Measurements from ENCODE around the gene TTC7B.
A peak's percentile ranks its signal among the peaks of the same experiment; 100 is the strongest.
"Not testable (repeated sequence)": the region's sequence is repeated elsewhere in the genome, so short reads cannot be mapped to it uniquely, and the experiment has no call there.

Gene TTC7B

DNA sequence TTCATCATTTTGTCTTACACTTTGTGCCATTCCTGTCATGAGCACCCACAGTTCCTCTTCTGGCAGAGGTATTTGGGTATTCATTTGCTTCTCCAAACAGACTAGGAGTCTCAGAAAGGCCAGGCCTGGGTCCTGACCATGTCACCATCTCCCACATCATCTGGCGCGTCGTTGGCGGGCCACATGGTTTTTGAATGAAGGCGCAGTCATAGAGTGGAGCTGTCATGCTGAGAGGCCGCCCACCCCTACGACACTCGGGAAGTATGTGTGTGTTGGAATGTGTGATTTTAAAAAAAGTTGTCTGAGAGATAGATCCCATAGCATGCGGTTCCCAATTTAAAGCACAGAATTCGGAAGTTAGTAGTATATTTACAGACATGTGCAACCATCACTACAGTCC lies 15.6 kb upstream of the TTC7B start:
- POLR2A ChIA-PET (ENCODE audit: low non-redundant PET): no interaction called here
- CTCF ChIA-PET: interaction anchor here (0.6 kb wide), 1 partner anchor 34 kb away, joined by 3 read pairs; no protein-coding TSS in a partner anchor

DNA sequence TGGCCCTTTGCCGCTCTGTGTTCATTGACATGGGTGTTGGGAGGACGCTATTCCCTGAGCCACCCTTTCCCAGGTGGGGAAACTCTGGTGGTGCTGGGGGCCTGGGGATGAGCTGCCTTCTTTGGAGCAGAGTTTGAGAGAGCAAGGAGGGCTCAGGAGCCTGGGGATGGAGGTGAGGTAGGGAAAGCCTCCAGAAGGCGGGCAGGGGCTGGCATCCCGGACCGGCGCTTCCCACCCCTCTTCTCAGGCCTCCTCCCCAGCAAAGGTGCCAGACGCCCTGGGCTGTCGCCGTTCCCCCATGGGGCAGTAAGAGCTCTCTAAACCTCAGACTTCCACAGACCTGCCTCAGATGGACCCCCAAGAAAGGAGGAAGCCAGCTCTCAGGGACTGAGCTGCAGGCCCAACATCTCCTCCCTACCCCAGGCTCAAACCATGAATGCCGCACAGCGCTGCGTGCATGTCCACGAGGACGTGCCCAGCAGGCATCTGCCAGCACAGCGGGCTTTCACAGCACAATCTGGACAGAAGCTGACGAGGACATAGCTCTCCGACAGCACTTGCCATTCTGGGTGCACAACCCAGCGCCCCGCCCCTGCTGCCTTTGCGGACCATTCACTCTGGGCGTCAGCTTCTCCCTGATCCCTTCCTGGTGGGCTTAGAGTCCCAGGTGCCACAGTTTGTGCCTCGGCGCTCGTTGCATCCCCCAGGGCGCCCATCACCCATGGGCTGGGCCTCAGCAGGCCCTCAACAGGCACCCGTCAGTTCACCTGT lies 14.9 kb upstream of the TTC7B start:
- POLR2A ChIA-PET (ENCODE audit: low non-redundant PET): no interaction called here
- no peak overlapping the region for H3K27ac ChIP-seq
- no peak for DNase-seq (ENCODE audit: low spot score)
- CTCF ChIA-PET: interaction anchor here (0.6 kb wide), 1 partner anchor 35 kb away, joined by 3 read pairs; no protein-coding TSS in a partner anchor
- TF ChIP-seq, protein P1, sequence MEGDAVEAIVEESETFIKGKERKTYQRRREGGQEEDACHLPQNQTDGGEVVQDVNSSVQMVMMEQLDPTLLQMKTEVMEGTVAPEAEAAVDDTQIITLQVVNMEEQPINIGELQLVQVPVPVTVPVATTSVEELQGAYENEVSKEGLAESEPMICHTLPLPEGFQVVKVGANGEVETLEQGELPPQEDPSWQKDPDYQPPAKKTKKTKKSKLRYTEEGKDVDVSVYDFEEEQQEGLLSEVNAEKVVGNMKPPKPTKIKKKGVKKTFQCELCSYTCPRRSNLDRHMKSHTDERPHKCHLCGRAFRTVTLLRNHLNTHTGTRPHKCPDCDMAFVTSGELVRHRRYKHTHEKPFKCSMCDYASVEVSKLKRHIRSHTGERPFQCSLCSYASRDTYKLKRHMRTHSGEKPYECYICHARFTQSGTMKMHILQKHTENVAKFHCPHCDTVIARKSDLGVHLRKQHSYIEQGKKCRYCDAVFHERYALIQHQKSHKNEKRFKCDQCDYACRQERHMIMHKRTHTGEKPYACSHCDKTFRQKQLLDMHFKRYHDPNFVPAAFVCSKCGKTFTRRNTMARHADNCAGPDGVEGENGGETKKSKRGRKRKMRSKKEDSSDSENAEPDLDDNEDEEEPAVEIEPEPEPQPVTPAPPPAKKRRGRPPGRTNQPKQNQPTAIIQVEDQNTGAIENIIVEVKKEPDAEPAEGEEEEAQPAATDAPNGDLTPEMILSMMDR (conservative IDR thresholded peaks at IDR 0.05; ENCODE audit: low read depth): no peak

More for the DNA sequence above, 15.6 kb upstream of the TTC7B start:
- TF ChIP-seq, protein P1 (conservative IDR thresholded peaks at IDR 0.05; ENCODE audit: low read depth): no peak
- H3K27ac ChIP-seq: no peak overlapping the region
- no peak for DNase-seq (ENCODE audit: low spot score)

DNA sequence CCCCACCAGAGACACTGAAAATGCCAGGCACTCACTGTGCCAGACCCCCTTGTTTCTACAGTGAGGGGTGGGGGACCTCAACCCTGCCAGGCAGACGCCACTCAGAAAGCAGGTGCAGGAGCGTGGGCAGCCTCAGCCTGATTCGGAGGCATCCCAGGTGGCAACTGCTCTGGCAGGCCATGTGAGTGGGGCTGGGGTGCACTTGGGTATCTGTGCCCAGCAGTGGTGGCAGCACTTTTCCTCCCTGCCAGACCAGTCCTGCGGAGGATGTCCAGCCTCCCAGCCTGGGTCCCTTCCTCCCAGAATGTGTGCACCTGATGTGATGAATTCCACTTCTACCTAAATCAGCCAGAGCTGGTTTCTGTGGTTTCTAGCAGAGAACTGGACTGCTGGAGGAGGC lies 13.4 kb upstream of the TTC7B start:
- CTCF ChIA-PET: no interaction called here
- DNase-seq (ENCODE audit: low spot score): no peak
- POLR2A ChIA-PET (ENCODE audit: low non-redundant PET): no interaction called here
- TF ChIP-seq, protein P1 (conservative IDR thresholded peaks at IDR 0.05; ENCODE audit: low read depth): no peak
- no peak overlapping the region for H3K27ac ChIP-seq

DNA sequence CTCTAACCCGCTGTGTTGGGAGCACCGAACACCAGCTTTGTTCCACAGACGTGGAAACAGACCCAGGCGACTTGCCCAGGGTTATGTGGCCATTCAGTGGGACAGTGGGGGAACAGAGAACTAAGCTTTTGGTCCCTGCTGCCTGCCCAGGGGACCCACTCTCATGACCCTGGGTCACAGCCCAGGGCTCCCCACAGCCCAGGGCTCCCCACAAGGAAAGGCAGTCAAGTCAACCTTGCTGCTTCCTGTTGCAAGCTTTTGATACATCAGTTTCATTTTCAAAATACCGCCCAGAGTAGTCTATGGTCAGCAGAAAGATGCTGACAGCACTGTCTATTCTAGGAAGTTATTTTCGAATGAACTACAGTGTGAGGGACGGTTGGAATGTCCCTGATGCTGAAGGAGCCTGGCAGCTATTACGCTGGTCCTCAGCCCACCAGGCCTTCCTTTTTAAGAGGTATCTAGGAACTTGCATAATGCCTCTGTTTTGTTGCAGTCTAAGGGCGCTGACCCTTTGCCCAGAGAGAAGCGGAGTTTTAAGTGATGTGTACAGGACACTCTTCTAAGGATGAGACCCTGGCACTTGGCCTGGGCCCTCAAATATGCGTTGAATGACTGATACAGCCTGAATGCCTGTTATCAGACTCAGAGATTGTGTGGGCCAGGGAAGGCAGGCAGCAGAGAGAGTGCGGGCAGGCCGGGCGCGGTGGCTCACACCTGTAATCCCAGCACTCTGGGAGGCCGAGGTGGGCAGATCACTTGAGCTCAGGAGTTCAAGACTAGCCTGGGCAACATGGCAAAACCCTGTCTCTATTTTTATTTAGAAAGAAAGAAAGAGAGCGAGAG lies 12.6 kb upstream of the TTC7B start:
- ChIA-PET POLR2A (ENCODE audit: low non-redundant PET) (interaction anchor here (0.7 kb wide), 1 partner anchor 71 kb away, joined by 3 read pairs; no protein-coding TSS in a partner anchor), CTCF (no interaction called here)
- peak overlapping the region; percentile 57 for H3K27ac ChIP-seq
- TF ChIP-seq, protein P1 (conservative IDR thresholded peaks at IDR 0.05; ENCODE audit: low read depth): no peak
- DNase-seq (ENCODE audit: low spot score): no peak

DNA sequence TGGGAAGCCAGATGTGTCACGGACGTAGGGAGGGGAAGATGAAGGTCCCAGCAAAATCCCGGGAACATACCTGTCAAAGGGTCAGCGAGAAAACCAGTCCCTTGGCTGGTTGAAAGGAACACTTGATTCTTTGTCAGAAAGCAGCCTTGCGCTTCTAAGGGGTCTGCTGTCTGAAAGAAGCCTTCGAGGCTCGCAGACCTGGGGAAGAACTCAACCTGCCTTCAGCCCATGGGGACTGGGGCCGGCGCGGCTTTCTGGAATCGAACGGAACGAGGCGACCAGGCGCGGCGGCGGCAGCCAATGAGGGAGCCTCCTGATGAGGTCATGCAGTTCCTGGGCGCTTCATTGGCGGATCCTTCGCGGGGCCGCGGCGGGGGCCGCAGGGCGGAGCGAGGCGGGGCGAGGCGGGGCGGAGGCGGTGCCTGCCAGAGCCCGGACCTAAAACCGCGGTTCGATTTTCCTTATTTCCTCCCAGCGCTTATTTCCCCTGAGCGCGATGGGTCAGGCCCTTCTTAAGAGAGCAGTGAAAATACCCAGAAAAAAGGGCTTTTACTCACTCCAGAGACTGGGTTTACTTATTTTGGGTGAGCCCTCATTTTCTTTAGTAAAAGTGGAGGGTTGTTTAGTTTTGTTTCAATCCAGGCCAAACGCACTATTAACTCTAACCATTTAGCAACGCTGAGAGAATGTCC lies 11.8 kb upstream of the TTC7B start:
- peak; percentile 98 for DNase-seq (ENCODE audit: low spot score)
- ChIA-PET POLR2A (ENCODE audit: low non-redundant PET) (interaction anchor here (0.6 kb wide), 1 partner anchor 49 kb away, joined by 3 read pairs; no protein-coding TSS in a partner anchor), CTCF (no interaction called here)
- TF ChIP-seq, protein P1 (conservative IDR thresholded peaks at IDR 0.05; ENCODE audit: low read depth): no peak
- peak overlapping the region; percentile 57 for H3K27ac ChIP-seq

DNA sequence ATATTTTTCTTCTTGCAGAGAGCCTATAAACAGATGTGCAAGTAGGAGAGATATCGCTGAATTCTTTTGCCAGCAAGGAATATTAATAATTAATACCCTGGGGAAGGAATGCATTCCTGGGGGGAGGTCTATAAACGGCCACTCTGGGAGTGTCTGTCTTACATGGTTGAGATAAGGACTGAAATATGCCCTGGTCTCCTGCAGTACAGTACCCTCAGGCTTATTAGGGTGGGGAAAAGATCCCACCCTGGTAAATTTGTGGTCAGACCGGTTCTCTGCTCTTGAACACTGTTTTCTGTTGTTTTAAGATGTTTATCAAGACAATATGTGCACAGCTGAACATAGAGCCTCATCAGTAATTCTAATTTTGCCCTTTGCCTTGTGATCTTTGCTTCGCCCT lies 7.3 kb upstream of the TTC7B start:
- POLR2A ChIA-PET (ENCODE audit: low non-redundant PET): not testable (repeated sequence)

More for the DNA sequence above, 7.3 kb upstream of the TTC7B start:
- DNase-seq (ENCODE audit: low spot score); CTCF ChIA-PET; H3K27ac ChIP-seq: not testable (repeated sequence)

All from RWPE1 (cell line).